IMR-90 (cell line): ENCODE data around the gene LDHD. TPM values are rescaled to one million over a fixed set of nuclear protein-coding genes. Genes with fewer than 3 reads are reported as not detected.
A peak's percentile ranks its signal among the peaks of the same experiment; 100 is the strongest.

ENCODE experiments used
- ATAC-seq: fragments of 200-7000 bp; cut with Tn5 transposase; 2 replicates; pipeline ENCODE4 v1.9.1; 2020; ENCODE audit warnings: low read depth, mild to moderate bottlenecking, moderate library complexity
- BruUV-seq: library from RNA; stranded (reverse); fragments of 400-500 nt; replicated peaks from 2 replicates; lab custom pipeline; 2021; lab: Mats Ljungman, UMichigan
- CTCF ChIA-PET: fragments of 300-600 bp; formaldehyde crosslinking; extraction: SDS; loops from one replicate; lab custom pipeline; 2021; ENCODE audit warnings: antibody characterized with exemption; lab: Yijun Ruan, JAX
- POLR2A ChIA-PET: fragments of 300-600 bp; sonication (Branson Sonifier 250); formaldehyde crosslinking; loops from one replicate; lab custom pipeline; 2022; ENCODE audit warnings: antibody characterized with exemption; ENCODE audit not compliant: unreplicated experiment; lab: Charles Lee
- DNase-seq: peaks from one replicate; pipeline ENCODE4 v3.0.0; 2013
- H2AFZ ChIP-seq: replicated peaks from 2 replicates; pipeline ENCODE3; 2013; ENCODE audit warnings: low read length, mild to moderate bottlenecking; ENCODE audit not compliant: poor library complexity
- H2AK5ac ChIP-seq: 2 replicates; pipeline ENCODE4 v1.6.1; 2013; ENCODE audit warnings: low read depth, low read length, inconsistent platforms
- H2AK9ac ChIP-seq: replicated peaks from 2 replicates; pipeline ENCODE3; 2013; ENCODE audit warnings: mild to moderate bottlenecking, low read depth, low read length, moderate library complexity; ENCODE audit not compliant: poor library complexity
- H2BK120ac ChIP-seq: 2 replicates; pipeline ENCODE4 v1.6.1; 2013; ENCODE audit warnings: low read depth, low read length, inconsistent platforms
- H2BK15ac ChIP-seq: 3 replicates; pipeline ENCODE4 v1.6.1; 2013; ENCODE audit warnings: low read depth, low read length, inconsistent platforms
- H2BK20ac ChIP-seq: 2 replicates; pipeline ENCODE4 v1.6.1; 2013; ENCODE audit warnings: low read depth, mild to moderate bottlenecking, inconsistent platforms, low read length, moderate library complexity
- H2BK5ac ChIP-seq: 2 replicates; pipeline ENCODE4 v1.6.1; 2013; ENCODE audit warnings: mild to moderate bottlenecking, low read depth, low read length, inconsistent platforms; ENCODE audit not compliant: poor library complexity, severe bottlenecking
- H3K14ac ChIP-seq: replicated peaks from 2 replicates; pipeline ENCODE4 v1.6.1; 2013; ENCODE audit warnings: low read depth, low read length, inconsistent platforms
- H3K18ac ChIP-seq: 2 replicates; pipeline ENCODE4 v1.6.1; 2013; ENCODE audit warnings: low read depth, low read length, control low read depth
- H3K23ac ChIP-seq: 2 replicates; pipeline ENCODE4 v1.6.1; 2013; ENCODE audit warnings: low read depth, low read length, inconsistent platforms
- H3K27ac ChIP-seq: 2 replicates; pipeline ENCODE4 v1.5.1; 2013; ENCODE audit warnings: mild to moderate bottlenecking, control low read depth, low read length; ENCODE audit not compliant: insufficient read depth
- H3K27me3 ChIP-seq: 2 replicates; pipeline ENCODE4 v1.6.1; 2013; ENCODE audit warnings: low read length; ENCODE audit not compliant: control insufficient read depth, insufficient read depth
- H3K36me3 ChIP-seq: 2 replicates; pipeline ENCODE4 v1.6.1; 2013; ENCODE audit warnings: low read length, mixed read lengths; ENCODE audit not compliant: control insufficient read depth, insufficient read depth
- H3K4ac ChIP-seq: 2 replicates; pipeline ENCODE4 v1.6.1; 2013; ENCODE audit warnings: low read depth, low read length, inconsistent platforms
- H3K4me1 ChIP-seq: 2 replicates; pipeline ENCODE4 v1.6.1; 2013; ENCODE audit warnings: low read length, mixed read lengths; ENCODE audit not compliant: control insufficient read depth, insufficient read depth
- H3K4me2 ChIP-seq: 2 replicates; pipeline ENCODE4 v1.6.1; 2013; ENCODE audit warnings: low read depth, mild to moderate bottlenecking, control low read depth, low read length, moderate library complexity
- H3K4me3 ChIP-seq: 2 replicates; pipeline ENCODE4 v1.5.1; 2013; ENCODE audit warnings: low read depth, mild to moderate bottlenecking, control low read depth, low read length, moderate library complexity; ENCODE audit not compliant: insufficient read depth
- H3K56ac ChIP-seq: 2 replicates; pipeline ENCODE4 v1.6.1; 2013; ENCODE audit warnings: low read length, inconsistent platforms; ENCODE audit not compliant: insufficient read depth; ENCODE audit errors: extremely low read depth
- H3K79me1 ChIP-seq, 2 experiments: 2 replicates each; pipeline ENCODE4 v1.6.1; 2013; ENCODE audit warnings: low read length in 2 of 2, inconsistent platforms in 1 of 2, low read depth in 1 of 2
- H3K9ac ChIP-seq: 2 replicates; pipeline ENCODE4 v1.6.1; 2013; ENCODE audit warnings: low read depth, low read length, control low read depth
- H3K9me1 ChIP-seq: 2 replicates; pipeline ENCODE4 v1.6.1; 2013; ENCODE audit warnings: low read length, inconsistent platforms; ENCODE audit not compliant: insufficient read depth
- H3K9me3 ChIP-seq: 2 replicates; pipeline ENCODE4 v1.6.1; 2013; ENCODE audit warnings: low read length; ENCODE audit not compliant: control insufficient read depth, insufficient read depth
- H4K20me1 ChIP-seq: 2 replicates; pipeline ENCODE4 v1.6.1; 2013; ENCODE audit warnings: low read length, inconsistent platforms; ENCODE audit not compliant: insufficient read depth
- H4K5ac ChIP-seq: 2 replicates; pipeline ENCODE4 v1.6.1; 2013; ENCODE audit warnings: mild to moderate bottlenecking, low read depth, low read length, control low read depth
- H4K8ac ChIP-seq, 2 experiments: 2 replicates each; pipeline ENCODE4 v1.6.1; 2013; ENCODE audit warnings: low read depth in 2 of 2, low read length in 2 of 2, control low read depth in 1 of 2, inconsistent platforms in 1 of 2
- H4K91ac ChIP-seq: 2 replicates; pipeline ENCODE4 v1.6.1; 2013; ENCODE audit warnings: low read depth, low read length, inconsistent platforms; ENCODE audit not compliant: insufficient read depth
- BHLHE40 ChIP-seq: fragments of 150-350 bp; IDR thresholded peaks from 2 replicates; pipeline ENCODE4 v1.6.1; 2016; ENCODE audit warnings: mild to moderate bottlenecking, low read depth, low read length
- FOS ChIP-seq: fragments of 150-350 bp; IDR thresholded peaks from 2 replicates; pipeline ENCODE4 v1.6.1; 2016; ENCODE audit warnings: low read depth, low read length
- POLR2A ChIP-seq: IDR thresholded peaks from 2 replicates; pipeline ENCODE4 v1.6.1; 2012; ENCODE audit warnings: mild to moderate bottlenecking, low read depth, low read length
- RCOR1 ChIP-seq: IDR thresholded peaks from 2 replicates; pipeline ENCODE4 v1.6.1; 2012; ENCODE audit warnings: mild to moderate bottlenecking, low read length, improper control_type of control experiment; ENCODE audit not compliant: insufficient replicate concordance
- WGBS, 2 experiments: methylation state at CpG; one replicate each; pipeline versions ENCODE4 v1.1.5 to v1.1.7; 2013; ENCODE audit warnings: missing lambda C conversion rate in 2 of 2; ENCODE audit not compliant: insufficient read length in 1 of 2; ENCODE audit errors: extremely low coverage in 2 of 2; 5-methylcytosine and 5-hydroxymethylcytosine counted together
- dilution Hi-C: fragments of 300-500 bp; cut with HindIII; formaldehyde crosslinking; loops from one replicate; pipeline ENCODE4 v1.14.3; 2018; ENCODE audit warnings: low sequenced_read_pairs; ENCODE audit not compliant: unreplicated experiment
- in situ Hi-C: fragments of 300-500 bp; cut with MboI; formaldehyde crosslinking; loops from 3 replicates; pipeline ENCODE4 v1.14.3; 2019; ENCODE audit warnings: low sequenced_read_pairs, inconsistent platforms, mixed read lengths
- intact Hi-C: fragments of 100-400 bp; cut with micrococcal nuclease; formaldehyde crosslinking; loops from 2 replicates; pipeline ENCODE4 v1.10.0; 2022
- polyA plus RNA-seq, 3 experiments: library from polyadenylated mRNA; depleted of rRNA; stranded (reverse); fragments of >200 nt; gene quantifications; 2 replicates each; pipeline ENCODE4 v1.2.3, GENCODE V29; 2012; ENCODE audit warnings: low replicate concordance in 1 of 3
- total RNA-seq: library from RNA; depleted of rRNA; stranded (reverse); fragments of >200 nt; gene quantifications from 2 replicates; pipeline ENCODE4 v1.2.3, GENCODE V29; 2012
- TF ChIP-seq, protein P1 (sequence below): fragments of 150-350 bp; IDR thresholded peaks from 2 replicates; pipeline ENCODE4 v1.6.1; 2017; ENCODE audit warnings: mild to moderate bottlenecking, antibody characterized with exemption, low read length, low read depth

The LDHD gene
- total and polyA plus RNA-seq, 2 of the 4 experiments (the other 2 are of a cell fraction) = under 0.01 to 0.26 TPM

DNA sequence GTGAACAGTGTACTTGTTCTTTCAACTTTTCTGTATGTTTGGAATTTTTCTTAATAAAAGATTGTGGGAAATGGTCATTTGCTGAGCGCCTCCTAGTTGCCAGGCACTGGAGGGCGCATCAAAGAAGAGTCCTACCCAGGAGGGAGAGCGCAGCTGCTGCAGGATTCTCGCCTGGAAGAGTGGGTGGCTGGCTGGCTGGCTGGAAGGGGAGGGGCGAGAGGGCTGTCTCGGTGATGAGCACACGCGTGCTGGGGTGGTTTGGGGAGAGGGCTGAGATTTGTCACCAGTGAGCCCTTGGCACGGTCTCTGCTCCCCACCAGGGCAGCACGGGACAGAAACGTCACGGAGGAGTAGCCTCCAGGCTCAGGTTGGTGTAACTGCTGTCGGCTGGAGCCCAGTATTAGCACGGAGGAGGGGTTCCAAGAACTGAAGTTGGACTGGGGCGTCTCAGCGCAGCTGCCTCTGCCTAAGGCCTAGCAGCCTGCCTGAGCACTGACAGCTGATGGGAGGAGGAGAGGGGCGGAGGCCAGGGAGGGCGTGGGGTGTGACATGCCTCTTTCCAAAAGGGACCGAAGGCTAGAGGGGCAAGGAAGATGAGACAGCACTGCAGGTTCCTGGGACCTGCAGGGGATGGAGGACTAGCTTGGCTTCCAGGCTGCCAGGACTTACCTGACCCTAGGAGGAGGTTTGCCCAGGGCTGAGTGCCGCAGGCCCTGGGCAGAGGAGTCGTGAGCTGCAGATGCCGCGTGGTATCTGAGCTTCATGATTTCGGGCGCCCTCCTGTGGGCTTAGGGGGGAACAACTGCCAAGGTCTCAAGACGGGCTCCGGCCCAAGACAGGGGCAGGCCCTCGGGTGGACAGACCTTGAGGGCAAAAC, 5.7 kb downstream of the LDHD start (continued):
- peak; percentile 92 for TF ChIP-seq BHLHE40
- no peak for TF ChIP-seq FOS

DNA sequence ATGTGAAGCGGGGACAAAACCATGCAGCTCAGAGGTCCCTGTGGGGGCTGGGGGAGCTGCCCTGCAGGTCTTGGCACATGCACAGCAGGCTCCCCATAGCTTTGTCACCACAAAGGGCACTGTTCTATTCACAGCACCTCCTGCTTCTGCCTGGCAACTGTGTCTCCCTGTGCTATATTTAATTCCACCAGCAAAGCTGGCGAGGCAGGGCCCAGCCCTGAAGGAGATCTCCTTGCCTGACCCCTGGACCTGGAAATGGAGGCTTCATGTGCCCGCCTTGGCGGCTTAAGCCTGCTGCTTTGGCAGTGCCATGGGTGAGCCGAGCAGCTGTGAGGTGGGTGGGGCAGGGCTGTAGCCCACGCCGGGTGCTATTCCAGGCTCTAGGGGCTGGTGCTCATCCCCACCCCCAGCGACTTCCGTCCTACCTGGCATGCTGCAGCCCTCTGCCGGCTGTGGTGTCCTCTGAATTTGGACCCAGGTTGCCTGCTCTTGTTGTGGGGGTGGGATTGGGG, 6.8 kb downstream of the LDHD start:
- Histone ChIP-seq H4K91ac (peak overlapping the region; percentile 82), H2BK20ac (0 out of 2 replicates have a peak overlapping the region, but pooled peaks have one; percentile 79), H3K27me3 (no peaks in the 10 kb centered on the region), H3K9ac (peak overlapping the region; percentile 54; the same call in 1 of the 2 replicates), H3K4me1 (peaks cover 49% of the 10 kb centered on the region), H3K9me1 (peaks cover 25% of the 10 kb centered on the region), H4K20me1 (peaks cover 10% of the 10 kb centered on the region), H3K4me2 (no peak overlapping the region; the same call in 1 of the 2 replicates), H2BK5ac (peak overlapping the region; percentile 86), H3K14ac (0 out of 2 replicates have a peak overlapping the region, but pooled peaks have one; percentile 7), H3K36me3 (no peaks in the 10 kb centered on the region; the same call in 1 of the 2 replicates), H3K4ac (peak overlapping the region; percentile 93), H3K79me1 (peaks cover 4 to 51% of the 10 kb centered on the region in 2 experiments; a peak in 3 of 4 replicates), H3K56ac (no peak overlapping the region), H3K23ac (no peak overlapping the region), H2AFZ (no peak overlapping the region), H3K18ac (peak overlapping the region; percentile 51), H3K4me3 (no peak overlapping the region), H2AK5ac (peak overlapping the region; percentile 79), H2AK9ac (peak overlapping the region; percentile 17), H2BK120ac (peak overlapping the region; percentile 58), H3K9me3 (no peaks in the 10 kb centered on the region), H4K8ac (peak overlapping the region; percentile 22 to 38; a peak in 2 of 4 replicates), H4K5ac (peak overlapping the region; percentile 73), H3K27ac (peak overlapping the region; percentile 43), H2BK15ac (peak overlapping the region; percentile 76; the same call in 2 of the 3 replicates)
- no peak for ATAC-seq
- POLR2A ChIA-PET = no interaction called here
- TF ChIP-seq RCOR1 (no peak), POLR2A (no peak)
- TF ChIP-seq, protein P1, sequence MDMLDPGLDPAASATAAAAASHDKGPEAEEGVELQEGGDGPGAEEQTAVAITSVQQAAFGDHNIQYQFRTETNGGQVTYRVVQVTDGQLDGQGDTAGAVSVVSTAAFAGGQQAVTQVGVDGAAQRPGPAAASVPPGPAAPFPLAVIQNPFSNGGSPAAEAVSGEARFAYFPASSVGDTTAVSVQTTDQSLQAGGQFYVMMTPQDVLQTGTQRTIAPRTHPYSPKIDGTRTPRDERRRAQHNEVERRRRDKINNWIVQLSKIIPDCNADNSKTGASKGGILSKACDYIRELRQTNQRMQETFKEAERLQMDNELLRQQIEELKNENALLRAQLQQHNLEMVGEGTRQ = no peak
- dilution Hi-C loops (no loop called here), intact Hi-C loops (loop anchor here (5.0 kb wide), 1 partner anchor 297 kb away; no protein-coding TSS in a partner anchor), in situ Hi-C loops (loop anchor here (5.0 kb wide), 1 partner anchor 107 kb away; no protein-coding TSS in a partner anchor)
- 80% methylated on average over 2 of the region's 10 CpGs; no CpG with 5 or more reads in 1 of the 2 experiments for WGBS, 2 experiments
- CTCF ChIA-PET = interaction anchor here (0.6 to 1.8 kb wide), 3 partner anchors 76 to 111 kb away, joined by 3 to 5 read pairs (median 4); partner anchors contain the start of gene ZNRF1
- BruUV-seq = no TSS peak
- DNase-seq = no peak
